ENCODE data around the gene PDE5A.

DNA sequence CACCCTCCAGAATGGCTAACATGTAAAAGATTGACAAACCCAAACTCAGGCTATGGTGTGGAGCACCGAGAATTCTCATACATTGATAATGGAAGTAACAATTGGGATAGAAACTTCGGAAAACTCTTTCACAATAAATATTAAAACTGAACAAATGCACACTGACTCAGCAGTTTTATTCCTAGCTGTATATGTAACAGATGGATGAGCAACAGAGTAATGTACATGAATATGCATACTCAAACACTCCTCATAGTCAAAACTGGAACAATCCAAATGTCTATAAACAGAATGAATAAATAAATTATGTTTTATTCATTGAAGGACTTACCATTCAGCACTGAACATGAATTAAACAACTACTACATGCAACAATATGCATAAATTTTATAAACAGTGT, 37.1 kb upstream of the PDE5A start:
- no peak for TF ChIP-seq EZH2 (IDR thresholded peaks at IDR 0.05; ENCODE audit: insufficient read depth, poor library complexity, severe bottlenecking)
- no peak for TF ChIP-seq EZH2phosphoT487 (IDR thresholded peaks at IDR 0.05; ENCODE audit: insufficient read depth, low read depth)

Data from GM23248 (cell line).